GM23338 (cell line): ENCODE data around the gene CALCR. TPM values are rescaled to one million over a fixed set of nuclear protein-coding genes. Genes with fewer than 3 reads are reported as not detected.

Source experiments
- ATAC-seq: fragments of 200-7000 bp; cut with Tn5 transposase; 3 replicates; pipeline ENCODE4 v1.9.1; 2020
- DNase-seq: peaks from one replicate; pipeline ENCODE4 v3.0.0-alpha.2; 2015; ENCODE audit warnings: low spot score
- H2AFZ ChIP-seq: fragments of 200-600 bp; sonication (generic); 2 replicates; pipeline ENCODE4 v1.8.0; 2016; ENCODE audit warnings: antibody characterized with exemption, mild to moderate bottlenecking, moderate library complexity
- H3F3A ChIP-seq: fragments of 200-600 bp; sonication (generic); replicated peaks from 2 replicates; pipeline ENCODE4 v1.8.0; 2017; ENCODE audit warnings: antibody characterized with exemption, mixed run types, low read depth
- H3K27ac ChIP-seq: fragments of 200-600 bp; sonication (generic); 2 replicates; pipeline ENCODE4 v1.6.1; 2016; ENCODE audit warnings: low read depth
- H3K27me3 ChIP-seq: fragments of 200-600 bp; sonication (generic); 2 replicates; pipeline ENCODE4 v1.8.0; 2016; ENCODE audit warnings: mild to moderate bottlenecking, mixed run types, moderate library complexity; ENCODE audit not compliant: insufficient read depth
- H3K36me3 ChIP-seq: fragments of 200-600 bp; sonication (generic); 2 replicates; pipeline ENCODE4 v1.8.0; 2016; ENCODE audit warnings: mild to moderate bottlenecking; ENCODE audit not compliant: insufficient read depth
- H3K4me1 ChIP-seq: fragments of 200-600 bp; sonication (generic); 2 replicates; pipeline ENCODE4 v1.8.0; 2016; ENCODE audit warnings: mild to moderate bottlenecking, moderate library complexity; ENCODE audit not compliant: insufficient read depth
- H3K4me2 ChIP-seq: fragments of 200-600 bp; sonication (generic); 2 replicates; pipeline ENCODE4 v1.7.1; 2017; ENCODE audit warnings: mixed run types
- H3K4me3 ChIP-seq: fragments of 200-600 bp; sonication (generic); 2 replicates; pipeline ENCODE4 v1.6.1; 2016; ENCODE audit warnings: mixed run types
- H3K79me2 ChIP-seq: fragments of 200-600 bp; sonication (generic); replicated peaks from 2 replicates; pipeline ENCODE4 v1.8.0; 2017; ENCODE audit warnings: mild to moderate bottlenecking; ENCODE audit not compliant: insufficient read depth
- H3K9me2 ChIP-seq: fragments of 200-600 bp; sonication (generic); 2 replicates; pipeline ENCODE4 v1.8.0; 2017; ENCODE audit not compliant: insufficient read depth
- H4K20me1 ChIP-seq: fragments of 200-600 bp; sonication (generic); replicated peaks from 2 replicates; pipeline ENCODE4 v1.8.0; 2017; ENCODE audit warnings: mild to moderate bottlenecking; ENCODE audit not compliant: insufficient read depth
- H3K27ac Mint-ChIP-seq: 2 replicates; pipeline ENCODE4 v1.8.0; 2020; ENCODE audit warnings: inconsistent platforms, mild to moderate bottlenecking, moderate library complexity, mixed read lengths
- H3K27me3 Mint-ChIP-seq: 3 replicates; pipeline ENCODE4 v1.8.0; 2022; ENCODE audit warnings: low read depth, mild to moderate bottlenecking, moderate library complexity, mixed read lengths, inconsistent platforms; ENCODE audit not compliant: insufficient read depth, poor library complexity
- H3K36me3 Mint-ChIP-seq: 3 replicates; pipeline ENCODE4 v1.8.0; 2021; ENCODE audit warnings: low read depth, mild to moderate bottlenecking, inconsistent platforms, moderate library complexity, mixed read lengths
- H3K4me1 Mint-ChIP-seq: 3 replicates; pipeline ENCODE4 v1.8.0; 2020; ENCODE audit warnings: mild to moderate bottlenecking, inconsistent platforms, mixed read lengths
- H3K4me3 Mint-ChIP-seq: 3 replicates; pipeline ENCODE4 v1.8.0; 2021; ENCODE audit warnings: moderate library complexity, mild to moderate bottlenecking, inconsistent platforms, mixed read lengths
- H3K9me3 Mint-ChIP-seq: 3 replicates; pipeline ENCODE4 v1.8.0; 2020; ENCODE audit warnings: moderate library complexity, mild to moderate bottlenecking, inconsistent platforms, mixed read lengths
- CREB1 ChIP-seq: fragments of 250-450 bp; sonication (Bioruptor Pico); IDR thresholded peaks from 2 replicates; pipeline ENCODE4 v1.5.0; 2020; ENCODE audit warnings: low read depth, mild to moderate bottlenecking, moderate library complexity
- ETS1 ChIP-seq: IDR thresholded peaks from 2 replicates; pipeline ENCODE4 v1.6.1; 2016; ENCODE audit warnings: antibody characterized with exemption
- EZH2 ChIP-seq: fragments of 200-600 bp; sonication (generic); IDR thresholded peaks from one replicate; pipeline ENCODE4 v1.8.0; 2017; ENCODE audit warnings: antibody characterized with exemption, mild to moderate bottlenecking, low read depth; ENCODE audit not compliant: unreplicated experiment
- EZH2phosphoT487 ChIP-seq: fragments of 200-600 bp; sonication (generic); IDR thresholded peaks from one replicate; pipeline ENCODE4 v1.8.1; 2018; ENCODE audit warnings: antibody characterized with exemption; ENCODE audit not compliant: unreplicated experiment
- JUNB ChIP-seq: IDR thresholded peaks from one replicate; pipeline ENCODE4 v1.6.1; 2016; ENCODE audit warnings: antibody characterized with exemption; ENCODE audit not compliant: unreplicated experiment
- NANOG ChIP-seq: IDR thresholded peaks from 2 replicates; pipeline ENCODE4 v1.6.1; 2016; ENCODE audit warnings: antibody characterized with exemption, borderline replicate concordance
- REST ChIP-seq: IDR thresholded peaks from one replicate; pipeline ENCODE4 v1.6.1; 2018; ENCODE audit warnings: antibody characterized with exemption; ENCODE audit not compliant: unreplicated experiment
- ZNF462 ChIP-seq: fragments of 250-450 bp; sonication (Bioruptor Pico); IDR thresholded peaks from 2 replicates; pipeline ENCODE4 v1.5.0; 2020; ENCODE audit warnings: mild to moderate bottlenecking, moderate library complexity
- polyA plus RNA-seq: library from polyadenylated mRNA; unstranded; fragments of >200 nt; fragmentation: Nextera tagmentation; extraction: Ambion mirVana; gene quantifications from 2 replicates; pipeline ENCODE4 v1.2.1, GENCODE V29; 2016
- total RNA-seq: library from RNA; depleted of rRNA; stranded (reverse); fragments of >200 nt; shearing (Covaris generic); gene quantifications from 2 replicates; pipeline ENCODE4 v1.2.3, GENCODE V29; 2014

CALCR gene
- total and polyA plus RNA-seq, 2 experiments from 2014 or later, result 0.32 to 1.6 TPM

- no peak for TF ChIP-seq ZNF462 (CRISPR knock-in tag)
Observed at GRCh38 chr7:93579431-93579830, 4.9 kb upstream of the CALCR start (continued).

- H3K9me2 ChIP-seq, result no peaks in the 10 kb centered on the region
- no peak overlapping the region for H3K4me3 ChIP-seq
- H3K27ac ChIP-seq, result no peak overlapping the region
- peaks cover 5% of the 10 kb centered on the region; the same call in 1 of the 2 replicates for H3K4me1 ChIP-seq
- Mint-ChIP-seq H3K36me3 (no peaks in the 10 kb centered on the region; the same call in 2 of the 3 replicates), H3K4me3 (no peak overlapping the region), H3K4me1 (peaks cover 14% of the 10 kb centered on the region), H3K27me3 (peaks cover 30% of the 10 kb centered on the region), H3K27ac (no peak overlapping the region), H3K9me3 (peaks cover 3% of the 10 kb centered on the region; the same call in 1 of the 3 replicates)
- no peaks in the 10 kb centered on the region for H3F3A ChIP-seq
- no peak overlapping the region for H2AFZ ChIP-seq
- ATAC-seq (no peak), DNase-seq (no peak)
- no peaks in the 10 kb centered on the region for H3K79me2 ChIP-seq
- H3K4me2 ChIP-seq, result no peak overlapping the region
- no peaks in the 10 kb centered on the region for H3K36me3 ChIP-seq
- H3K27me3 ChIP-seq, result peaks cover 44% of the 10 kb centered on the region
- H4K20me1 ChIP-seq, result no peaks in the 10 kb centered on the region; the same call in 1 of the 2 replicates
- TF ChIP-seq EZH2 (no peak), EZH2phosphoT487 (no peak), REST (no peak), JUNB (no peak), ETS1 (no peak), NANOG (no peak), CREB1 (no peak)
Observed at GRCh38 chr7:93578762-93579161, 4.2 kb upstream of the CALCR start.
